ENCODE data around the gene VCL.
"Not testable (repeated sequence)": the region's sequence is repeated elsewhere in the genome, so short reads cannot be mapped to it uniquely, and the experiment has no call there.

VCL gene

DNA sequence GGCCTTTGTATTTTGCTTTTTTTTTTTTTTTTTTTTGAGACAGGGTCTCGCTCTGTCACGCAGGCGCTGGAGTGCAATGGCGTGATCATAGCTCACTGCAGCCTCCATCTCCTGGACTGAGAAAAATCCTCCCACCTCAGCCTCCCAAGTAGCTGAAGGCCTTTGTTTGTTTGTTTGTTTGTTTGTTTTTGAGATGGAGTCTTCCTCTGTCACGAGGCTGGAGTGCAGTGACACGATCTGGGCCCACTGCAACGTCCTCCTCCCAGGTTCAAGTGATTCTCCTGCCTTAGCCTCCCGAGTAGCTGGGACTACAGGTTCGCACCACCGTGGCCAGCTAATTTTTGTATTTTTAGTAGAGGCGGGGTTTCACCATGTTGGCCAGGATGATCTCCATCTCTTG is 2.3 kb downstream of the VCL start:
- DNase-seq; intact Hi-C loops (cut with DNase I): not testable (repeated sequence)

DNA sequence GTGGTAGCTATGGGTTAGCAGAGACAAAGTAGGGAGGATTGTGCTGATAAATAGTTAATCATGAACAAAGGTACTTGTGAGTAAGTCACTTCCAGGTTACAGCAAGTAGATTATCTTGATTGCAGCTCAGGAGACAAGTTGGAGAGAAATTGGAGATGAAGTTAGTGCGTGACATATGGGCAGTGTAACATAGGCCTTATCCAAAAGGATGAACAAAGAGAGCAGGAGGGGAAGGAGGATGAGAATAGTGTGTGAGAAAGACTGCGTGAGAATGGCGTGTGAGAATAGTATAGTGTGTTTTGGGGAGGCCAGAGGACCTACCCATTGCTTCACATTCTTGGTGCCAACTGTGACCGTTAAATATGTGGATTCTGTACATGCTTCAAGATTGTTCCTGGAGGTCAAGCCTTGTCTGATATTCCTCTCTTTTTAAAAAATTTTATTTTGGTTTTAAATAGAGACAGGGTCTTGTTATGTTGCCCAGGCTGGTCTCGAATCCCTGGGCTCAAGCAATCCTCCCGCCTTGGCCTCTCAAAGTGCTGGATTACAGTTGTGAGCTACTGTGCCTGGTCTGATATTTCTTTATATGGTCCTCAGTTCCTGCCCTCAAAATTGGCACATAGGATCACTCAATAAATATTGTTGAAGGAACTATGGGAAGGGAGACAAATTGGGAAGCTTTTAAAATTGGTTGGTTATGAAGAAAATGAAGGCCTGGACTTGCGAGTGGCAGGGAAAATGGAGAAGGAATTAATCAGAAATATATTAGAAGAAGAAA is 3.2 kb downstream of the VCL start:
- intact Hi-C loops (cut with DNase I), result no loop called here
- no peak for DNase-seq

DNA sequence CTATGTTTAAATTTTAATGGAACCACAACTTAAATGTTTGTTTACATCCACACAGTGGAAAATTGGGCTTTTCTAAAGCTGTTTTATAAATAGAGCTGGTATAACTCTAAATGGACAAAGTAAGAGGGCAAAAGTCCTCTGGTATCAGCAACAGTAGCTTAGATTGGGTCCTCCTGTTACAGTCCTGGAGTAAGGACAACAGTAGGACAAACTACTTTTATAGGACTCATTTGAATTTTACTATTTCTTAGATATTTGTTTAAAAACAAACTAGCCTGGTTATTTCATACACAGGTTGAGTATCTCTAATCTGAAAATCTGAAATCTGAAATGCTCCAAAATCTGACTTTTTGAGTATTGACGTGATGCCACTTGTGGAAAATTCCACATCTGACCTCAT is 8.4 kb downstream of the VCL start:
- DNase-seq, result no peak
- intact Hi-C loops (cut with DNase I), result no loop called here

DNA sequence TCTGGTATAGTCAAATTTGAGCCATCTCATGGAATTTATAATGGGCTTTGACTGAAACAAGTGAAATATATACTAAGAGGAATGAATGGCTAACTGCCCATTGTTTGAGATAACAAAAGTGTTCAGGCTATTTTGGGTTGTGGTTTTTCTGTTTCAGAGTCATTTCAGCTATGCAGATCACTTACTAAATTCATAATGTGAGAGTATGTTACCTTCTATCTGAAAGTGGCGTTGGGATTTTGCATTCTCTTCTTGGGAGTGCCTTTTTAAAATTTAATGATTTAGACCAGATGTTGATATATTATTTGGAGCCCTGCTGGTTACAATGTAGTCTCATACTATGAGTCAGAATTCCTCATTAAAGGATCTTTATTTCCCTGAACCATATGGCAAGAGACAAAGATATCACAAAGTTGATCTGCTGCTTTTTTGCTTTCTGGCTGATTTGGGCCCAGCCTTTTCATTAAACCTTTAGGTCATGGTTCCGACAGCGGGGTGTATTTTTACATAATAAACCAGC is 10.4 kb downstream of the VCL start:
- intact Hi-C loops (cut with DNase I), result no loop called here
- no peak for DNase-seq

DNA sequence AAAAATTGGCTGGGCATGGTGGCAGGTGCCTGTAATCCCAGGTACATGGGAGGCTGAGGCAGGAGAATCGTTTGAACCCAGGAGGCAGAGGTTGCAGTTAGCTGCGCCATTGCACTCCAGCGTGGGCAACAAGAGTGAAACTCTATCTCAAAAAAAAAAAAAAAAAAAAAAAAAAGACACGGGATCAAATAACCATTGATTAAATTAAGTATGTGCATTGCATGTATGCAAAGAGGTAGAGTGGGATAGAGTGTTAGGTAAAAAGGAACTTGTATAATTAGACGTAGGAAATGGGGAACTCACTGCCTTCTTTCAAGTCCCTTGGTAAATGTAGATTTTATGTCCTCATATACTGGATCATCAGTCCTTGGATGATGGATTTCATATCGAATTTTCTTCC is 13.1 kb downstream of the VCL start:
- intact Hi-C loops (cut with DNase I), result no loop called here
- DNase-seq, result no peak

DNA sequence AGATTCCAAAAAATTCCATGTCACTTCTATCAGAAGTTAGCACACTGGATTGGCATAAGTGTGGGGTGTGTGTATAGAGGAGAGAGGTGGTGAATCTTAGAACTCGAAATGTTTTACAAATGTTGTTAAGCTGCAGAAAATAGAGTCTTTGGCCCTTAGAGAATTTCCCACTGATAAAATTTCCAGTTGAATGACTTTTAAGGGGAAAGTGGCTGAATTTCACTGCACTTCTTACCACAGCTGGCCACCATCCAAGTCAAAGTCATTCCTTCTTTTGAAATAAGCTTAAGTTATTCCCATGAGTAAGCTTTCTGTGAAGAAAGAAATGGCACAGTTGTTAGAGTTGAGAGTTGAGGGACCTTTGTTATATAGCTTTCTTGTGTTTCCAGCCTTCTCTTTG is 13.9 kb downstream of the VCL start:
- intact Hi-C loops (cut with DNase I), result no loop called here
- DNase-seq, result no peak

DNA sequence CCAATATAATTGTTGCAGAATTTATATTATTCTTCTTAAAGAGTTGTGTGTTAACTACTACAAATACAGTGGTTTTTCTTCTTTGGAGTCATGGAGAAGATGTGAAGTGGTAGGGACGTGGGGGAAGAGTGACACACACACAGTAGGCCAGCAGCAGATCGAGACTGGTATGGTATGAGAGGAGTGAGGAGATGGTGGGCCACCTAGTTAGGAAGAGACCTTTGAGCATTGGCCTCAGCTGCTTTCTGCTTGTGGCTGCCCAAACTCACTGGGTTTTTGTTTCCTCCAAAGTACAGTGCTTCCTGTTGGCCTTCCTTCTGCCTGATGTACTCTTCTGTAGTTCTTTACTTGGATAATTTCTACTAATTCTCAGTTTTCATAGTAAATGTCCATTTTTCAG is 14.6 kb downstream of the VCL start:
- intact Hi-C loops (cut with DNase I), result no loop called here
- DNase-seq, result no peak

DNA sequence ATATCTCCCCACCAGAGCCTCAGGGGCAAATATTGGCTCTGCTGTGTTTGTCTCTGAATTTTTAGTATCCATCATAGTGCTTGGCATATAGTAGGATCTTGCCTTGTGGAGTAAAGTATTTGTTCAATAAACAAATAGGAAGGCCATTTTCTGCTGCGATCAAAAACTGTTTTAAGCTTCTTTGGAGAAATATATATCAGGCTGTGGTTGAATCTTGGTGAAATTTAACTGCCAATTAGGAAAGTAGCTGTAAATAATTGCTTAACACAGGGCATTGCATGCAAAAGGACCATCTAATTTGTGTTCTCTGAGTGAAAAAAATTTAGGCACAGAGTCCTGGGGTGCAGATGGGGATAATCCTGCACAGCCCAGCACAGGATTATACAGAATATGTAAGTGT is 15.1 kb downstream of the VCL start:
- no peak for DNase-seq
- intact Hi-C loops (cut with DNase I), result no loop called here

DNA sequence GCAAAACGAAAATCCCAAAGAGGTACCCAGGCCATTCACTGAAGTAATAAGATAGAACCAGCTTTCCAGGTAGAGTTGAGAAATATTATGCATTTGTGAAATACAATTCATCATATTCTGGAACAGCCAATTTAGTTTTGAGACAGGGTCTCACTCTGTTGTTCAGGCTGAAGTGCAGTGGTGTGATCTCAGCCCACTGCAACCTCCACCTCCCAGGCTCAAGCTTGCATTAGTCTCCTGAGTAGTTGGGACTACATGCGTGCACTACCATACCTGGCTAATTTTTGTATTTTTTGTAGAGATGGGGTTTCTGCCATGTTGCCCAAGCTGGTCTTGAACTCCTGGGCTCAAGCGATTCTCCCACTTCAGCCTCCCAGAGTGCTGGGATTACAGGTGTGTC is 16.7 kb downstream of the VCL start:
- DNase-seq; intact Hi-C loops (cut with DNase I): not testable (repeated sequence)

DNA sequence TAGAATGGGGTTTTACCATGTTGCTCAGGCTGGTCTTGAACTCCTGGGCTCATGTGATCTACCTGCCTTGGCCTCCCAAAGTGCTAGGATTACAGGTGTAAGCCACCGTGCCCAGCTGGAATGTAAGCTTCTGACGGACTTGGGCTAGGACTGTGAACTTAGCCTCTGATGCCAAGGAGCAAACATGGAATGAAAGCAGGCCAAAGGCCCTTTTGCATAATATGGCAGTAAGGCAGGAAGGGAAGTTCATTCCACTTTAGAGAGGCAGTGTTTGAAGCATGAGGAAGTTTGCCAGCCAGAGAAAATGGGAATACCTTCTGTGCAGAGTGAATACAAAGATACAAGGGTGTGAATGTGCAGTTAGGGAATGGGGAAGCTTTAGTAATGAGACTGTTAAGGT is 20.3 kb downstream of the VCL start:
- DNase-seq, result no peak
- intact Hi-C loops (cut with DNase I), result no loop called here

DNA sequence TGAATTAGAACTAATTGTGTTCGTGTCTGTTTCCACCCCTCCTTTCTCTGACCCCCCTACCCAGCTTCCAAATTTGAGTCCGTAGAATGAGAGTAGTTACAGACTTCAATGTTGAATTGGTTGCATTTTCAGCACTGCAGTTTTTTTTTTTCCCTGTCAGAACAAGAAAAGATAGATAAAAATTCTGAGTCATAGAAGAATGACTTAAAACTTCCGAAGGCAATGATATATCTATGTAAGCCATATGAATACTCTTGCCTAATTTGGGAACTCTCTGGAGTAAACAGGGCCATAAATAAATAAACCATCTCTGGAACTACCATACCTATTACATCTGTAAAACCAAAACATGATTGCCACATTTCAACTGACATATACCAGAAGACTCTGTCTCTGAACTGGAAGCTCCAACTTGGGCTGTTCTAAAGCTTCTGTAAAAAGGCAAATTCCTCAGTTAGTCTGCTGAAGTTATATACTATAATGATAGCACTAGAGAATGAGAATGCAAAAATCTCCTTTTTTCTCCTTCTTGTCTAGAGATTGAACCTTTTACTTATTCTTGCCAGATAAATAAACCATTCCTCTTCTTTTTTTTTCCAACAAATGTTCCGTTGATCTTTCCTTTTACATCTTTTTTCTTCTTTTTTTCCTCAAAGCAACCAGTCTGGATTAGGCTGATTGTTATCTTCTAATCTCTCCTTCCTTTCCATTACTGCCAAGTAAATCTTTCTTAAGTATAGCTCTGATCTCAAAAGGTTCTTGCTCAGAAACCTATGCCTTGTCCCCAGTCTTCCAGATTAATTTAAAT is 23.5 kb downstream of the VCL start:
- no peak for DNase-seq
- intact Hi-C loops (cut with DNase I), result no loop called here

DNA sequence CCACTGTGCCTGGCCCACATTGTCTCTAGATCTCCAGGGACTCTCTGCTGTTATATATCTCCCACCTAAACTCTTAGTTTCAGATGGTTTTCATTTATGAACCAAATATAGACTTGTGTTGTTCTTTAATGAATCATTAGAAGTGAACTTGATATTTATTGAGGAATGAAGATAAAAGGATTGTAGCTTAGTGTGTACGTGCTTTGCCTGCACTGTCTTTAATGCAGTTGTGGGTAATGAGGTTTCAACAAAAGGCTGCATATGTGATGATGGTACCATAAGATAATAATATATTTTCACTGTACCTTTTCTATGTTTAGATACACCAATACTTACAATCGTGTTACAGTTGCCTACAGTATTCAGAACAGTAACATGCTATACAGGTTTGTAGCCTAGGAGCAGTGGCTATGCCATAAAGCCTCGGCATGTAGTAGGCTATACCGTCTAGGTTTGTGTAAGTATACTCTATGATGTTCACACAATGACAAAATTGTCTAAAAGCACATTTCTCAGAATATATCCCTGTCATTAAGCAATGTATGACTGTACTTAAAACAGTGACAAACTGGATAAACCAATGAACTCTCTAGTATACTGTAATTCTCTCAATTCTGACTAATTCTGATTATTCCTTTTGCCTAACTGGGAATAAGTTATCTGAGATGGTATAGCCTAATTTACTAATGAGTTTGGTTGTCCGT is 25.2 kb downstream of the VCL start:
- intact Hi-C loops (cut with DNase I), result no loop called here
- DNase-seq, result no peak

DNA sequence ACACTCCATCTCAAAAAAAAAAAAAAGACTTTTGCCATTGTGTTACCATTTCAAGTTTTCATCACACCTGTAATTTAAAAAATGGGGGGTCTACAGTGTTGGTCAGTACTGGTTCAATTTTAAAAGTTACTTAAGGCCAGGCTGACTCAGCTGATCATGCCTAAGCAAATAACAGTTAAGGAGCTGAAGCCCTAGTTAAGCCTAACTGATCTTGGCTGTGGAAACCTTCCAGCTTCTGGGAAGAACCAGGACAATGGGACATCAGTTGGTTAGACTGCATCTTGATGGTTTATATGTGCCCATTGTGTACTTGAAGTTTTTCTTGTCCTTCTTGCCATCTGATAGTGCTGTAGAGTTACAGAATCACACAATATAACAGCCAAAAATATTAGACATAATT is 26.7 kb downstream of the VCL start:
- intact Hi-C loops (cut with DNase I), result no loop called here
- no peak for DNase-seq

DNA sequence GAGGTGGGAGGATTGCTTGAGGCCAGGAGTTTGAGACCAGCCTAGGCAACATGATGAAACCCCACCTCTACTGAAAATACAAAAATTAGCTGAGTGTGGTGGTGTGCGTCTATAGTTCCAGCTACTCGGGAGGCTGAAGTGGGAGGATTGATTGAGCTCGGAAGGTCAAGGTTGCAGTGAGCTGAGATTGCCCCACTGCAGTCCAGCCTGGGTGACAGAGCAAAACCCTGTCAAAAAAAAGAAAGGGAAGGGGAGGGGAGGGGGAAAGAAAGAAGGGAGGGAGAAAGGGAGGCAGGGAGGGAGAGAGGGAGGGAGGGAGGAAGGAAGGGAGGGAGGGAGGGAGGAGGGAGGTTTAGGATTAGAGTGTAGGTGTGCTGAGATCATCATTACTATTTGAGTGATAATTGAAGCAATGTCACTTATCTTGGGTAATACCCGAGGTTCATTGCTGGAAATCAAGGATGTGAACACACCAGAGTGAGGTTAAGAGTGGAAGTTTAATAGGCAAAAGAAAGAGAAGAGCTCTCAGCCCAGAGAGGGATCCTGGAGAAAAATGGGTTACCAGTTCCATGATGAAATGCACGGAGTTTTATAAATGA is 27.6 kb downstream of the VCL start:
- intact Hi-C loops (cut with DNase I), result no loop called here
- DNase-seq, result no peak

DNA sequence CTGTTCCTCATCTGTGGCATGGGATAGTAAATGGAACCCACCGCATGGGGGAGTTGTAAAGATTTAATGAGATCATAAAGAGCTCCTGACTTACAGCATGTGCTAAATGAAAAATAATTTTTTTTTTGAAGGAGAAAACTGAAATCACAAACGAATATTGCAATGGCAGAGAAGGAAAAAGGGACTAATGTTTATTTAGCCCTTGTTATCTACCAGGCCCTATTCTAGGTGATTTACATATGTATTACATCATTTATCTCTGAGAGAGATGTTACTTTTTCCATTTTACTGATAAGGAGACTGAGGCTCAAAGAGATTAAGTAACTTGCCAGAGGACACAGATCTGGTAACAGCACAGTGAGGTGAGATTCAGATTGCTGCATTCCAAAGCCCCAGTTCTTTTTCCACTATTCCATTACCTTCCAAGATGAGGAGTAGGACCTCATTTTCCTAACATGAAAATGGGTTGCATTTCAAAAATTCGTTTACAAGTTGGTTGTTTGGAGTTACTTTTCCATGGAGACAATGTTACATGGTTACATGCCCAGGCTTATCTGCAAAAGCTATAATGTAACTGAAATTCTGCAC is 28.6 kb downstream of the VCL start:
- DNase-seq, result no peak
- intact Hi-C loops (cut with DNase I), result no loop called here

DNA sequence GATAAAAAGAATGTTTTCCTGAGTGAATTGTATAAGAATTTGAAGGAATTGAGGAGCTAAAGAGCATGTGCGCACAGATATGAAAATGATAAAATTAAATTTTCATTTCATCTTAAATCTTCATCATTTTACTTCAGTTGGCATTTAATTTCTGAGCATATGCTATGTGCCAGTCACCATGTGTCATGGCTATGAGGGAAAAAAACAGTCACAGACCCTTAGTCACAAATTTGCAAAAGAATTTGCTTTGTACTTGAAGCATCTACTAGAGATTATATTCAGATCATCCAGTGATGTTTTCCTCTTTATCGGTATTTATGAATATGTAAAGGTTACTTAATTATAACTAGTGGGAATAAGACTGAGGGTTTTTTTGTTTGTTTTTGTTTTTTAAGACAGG is 29.8 kb downstream of the VCL start:
- intact Hi-C loops (cut with DNase I), result no loop called here
- DNase-seq, result no peak

DNA sequence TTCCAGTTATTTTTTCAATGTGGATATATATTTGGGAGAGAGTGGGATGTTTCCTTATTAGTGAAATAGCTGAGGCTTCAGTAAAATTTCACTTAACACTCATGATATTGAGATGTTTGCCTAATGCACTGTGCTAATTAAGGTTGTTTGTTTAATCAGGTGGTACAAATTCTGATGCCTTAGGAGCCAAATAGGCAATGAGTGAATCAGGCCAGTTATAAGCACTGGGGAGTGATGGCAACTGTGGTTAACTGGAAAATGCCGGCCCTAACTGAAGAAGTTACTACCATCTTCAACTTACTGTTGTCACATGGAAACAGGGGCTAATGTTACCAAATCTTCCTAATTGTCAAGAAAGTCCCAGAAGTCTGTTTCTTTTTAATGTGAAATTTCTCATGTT is 32.0 kb downstream of the VCL start:
- intact Hi-C loops (cut with DNase I), result no loop called here
- DNase-seq, result no peak

DNA sequence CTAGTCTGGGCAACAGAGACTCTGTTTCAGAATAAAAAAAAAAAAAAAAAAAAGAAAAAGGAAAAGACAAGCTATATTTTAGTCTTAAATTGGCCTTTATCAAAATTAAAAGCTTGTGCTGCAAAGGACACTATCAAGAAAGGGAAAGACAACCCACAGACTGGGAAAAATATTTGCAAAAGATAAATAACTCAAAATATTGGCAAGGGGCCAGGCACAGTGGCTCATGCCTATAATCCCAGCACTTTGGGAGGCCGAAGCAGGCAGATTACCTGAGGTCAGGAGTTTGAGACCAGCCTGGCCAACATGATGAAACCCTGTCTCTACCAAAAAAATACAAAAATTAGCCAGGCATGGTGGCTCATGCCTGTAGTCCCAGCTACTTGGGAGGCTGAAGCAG is 34.3 kb downstream of the VCL start:
- intact Hi-C loops (cut with DNase I); DNase-seq: not testable (repeated sequence)

DNA sequence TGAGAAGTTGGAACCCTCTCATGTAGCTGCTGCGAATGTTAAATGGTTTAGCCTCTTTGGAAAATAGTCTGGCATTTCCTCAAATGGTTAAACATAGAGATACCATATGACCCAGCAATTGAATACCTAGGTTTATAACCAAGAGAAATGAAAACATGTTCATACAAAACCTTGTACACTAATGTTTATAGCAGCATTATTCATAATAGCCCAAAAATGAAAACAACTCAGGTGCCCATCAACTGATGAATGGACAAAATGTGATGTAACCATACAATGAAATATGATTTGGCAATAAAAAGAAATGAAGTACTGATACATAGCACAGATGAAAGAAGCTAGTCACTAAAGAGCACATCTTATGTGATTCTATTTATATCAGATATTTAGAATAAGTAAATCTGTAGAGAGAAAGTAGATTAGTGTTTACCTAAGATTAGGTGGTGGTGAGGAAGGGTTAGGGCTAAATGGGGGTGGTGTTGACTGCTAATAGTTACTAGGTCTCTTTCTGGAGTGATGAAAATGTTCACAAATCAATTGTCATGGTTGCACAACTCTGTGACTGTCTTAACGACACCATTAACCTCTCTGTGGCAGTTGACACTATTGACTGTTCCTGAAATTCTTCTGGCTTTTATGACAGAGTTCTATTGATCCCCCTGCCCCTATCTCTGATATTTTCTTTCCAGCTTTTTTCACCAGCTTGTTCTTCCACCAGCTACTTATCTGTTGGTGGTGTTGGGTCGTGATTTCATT is 35.2 kb downstream of the VCL start:
- intact Hi-C loops (cut with DNase I), result no loop called here
- DNase-seq, result no peak

DNA sequence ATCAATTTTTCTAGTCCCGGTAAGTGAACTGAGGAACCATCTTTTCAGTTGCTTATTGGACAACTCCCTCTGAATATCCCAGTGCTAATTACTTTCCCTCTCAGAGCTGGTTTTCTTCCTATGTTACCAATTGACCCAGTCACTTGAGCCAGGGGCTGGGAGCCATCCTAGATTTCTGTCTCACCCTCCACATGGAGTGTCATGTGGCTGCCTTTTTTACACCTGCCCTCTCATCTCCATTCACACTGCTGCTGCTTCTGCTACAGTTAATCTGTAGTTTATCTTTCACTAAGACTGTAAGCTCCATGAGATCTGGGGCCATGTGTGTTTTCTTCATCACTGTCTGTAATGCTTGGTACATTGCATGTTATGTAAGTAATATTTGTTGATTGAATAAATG is 35.8 kb downstream of the VCL start:
- intact Hi-C loops (cut with DNase I), result no loop called here

More for the DNA sequence above, 35.8 kb downstream of the VCL start:
- DNase-seq, result no peak
